SU-DHL-6 (cell line): ENCODE measurements around the gene CYP11A1.

Source experiments
- H2AFZ ChIP-seq: fragments of 200-600 bp; sonication (generic); 2 replicates; pipeline ENCODE4 v1.6.1; 2014; ENCODE audit warnings: low read depth, mild to moderate bottlenecking, moderate library complexity, mixed read lengths, antibody characterized with exemption, low read length; ENCODE audit not compliant: severe bottlenecking
- H3F3A ChIP-seq: fragments of 200-600 bp; shearing (Covaris generic); 2 replicates; pipeline ENCODE4 v1.6.0; 2016; ENCODE audit warnings: antibody characterized with exemption, mild to moderate bottlenecking; ENCODE audit not compliant: insufficient read depth
- H3K27ac ChIP-seq: fragments of 200-600 bp; sonication (generic); 2 replicates; pipeline ENCODE4 v1.5.1; 2016; ENCODE audit warnings: low read depth, mild to moderate bottlenecking, low read length, moderate library complexity, mixed read lengths
- H3K27me3 ChIP-seq: fragments of 200-600 bp; sonication (generic), shearing (Covaris generic); 2 replicates; pipeline ENCODE4 v1.6.0; 2014; ENCODE audit warnings: mild to moderate bottlenecking, low read length
- H3K36me3 ChIP-seq: fragments of 200-600 bp; sonication (generic); 2 replicates; pipeline ENCODE4 v1.6.1; 2014; ENCODE audit warnings: mild to moderate bottlenecking, low read length, mixed read lengths
- H3K4me2 ChIP-seq: fragments of 300-600, 200-600 bp; shearing (Covaris generic), sonication (generic); 2 replicates; pipeline ENCODE4 v1.6.0; 2014; ENCODE audit warnings: low read length, low read depth, mild to moderate bottlenecking; ENCODE audit not compliant: poor library complexity, severe bottlenecking
- H3K4me3 ChIP-seq: fragments of 200-600 bp; sonication (generic); 2 replicates; pipeline ENCODE4 v1.5.1; 2014; ENCODE audit warnings: antibody characterized with exemption, low read length, mild to moderate bottlenecking, mixed read lengths; ENCODE audit not compliant: insufficient read depth, poor library complexity, severe bottlenecking
- H3K79me2 ChIP-seq: fragments of 200-600 bp; sonication (generic); 2 replicates; pipeline ENCODE4 v1.6.1; 2014; ENCODE audit warnings: mild to moderate bottlenecking, low read length, moderate library complexity; ENCODE audit not compliant: insufficient read depth
- H3K9ac ChIP-seq: fragments of 200-600 bp; sonication (generic); 2 replicates; pipeline ENCODE4 v1.7.0; 2014; ENCODE audit warnings: mild to moderate bottlenecking, low read length
- H3K9me2 ChIP-seq: fragments of 200-600 bp; sonication (generic); replicated peaks from 2 replicates; pipeline ENCODE4 v1.6.1; 2014; ENCODE audit warnings: low read length; ENCODE audit not compliant: insufficient read depth
- H3K9me3 ChIP-seq: fragments of 200-600 bp; sonication (generic); 2 replicates; pipeline ENCODE4 v1.6.1; 2014; ENCODE audit warnings: low read length, mixed read lengths; ENCODE audit not compliant: insufficient read depth
- H4K20me1 ChIP-seq: fragments of 200-600 bp; sonication (generic); 2 replicates; pipeline ENCODE4 v1.6.1; 2014; ENCODE audit warnings: low read depth, mild to moderate bottlenecking, antibody characterized with exemption, low read length, moderate library complexity, mixed read lengths
- EZH2phosphoT487 ChIP-seq: fragments of 200-600 bp; sonication (generic), shearing (Covaris generic); conservative IDR thresholded peaks from 2 replicates; pipeline ENCODE4 v1.6.1; 2018; ENCODE audit warnings: mild to moderate bottlenecking, antibody characterized with exemption, low read length, moderate library complexity, mixed read lengths
- TF ChIP-seq, protein P1 (sequence below): fragments of 200-600 bp; sonication (generic); IDR thresholded peaks from one replicate; pipeline ENCODE4 v1.5.1; 2017; ENCODE audit warnings: antibody characterized with exemption, mild to moderate bottlenecking, low read length, moderate library complexity; ENCODE audit not compliant: insufficient read depth, poor library complexity, severe bottlenecking

CYP11A1 gene

DNA sequence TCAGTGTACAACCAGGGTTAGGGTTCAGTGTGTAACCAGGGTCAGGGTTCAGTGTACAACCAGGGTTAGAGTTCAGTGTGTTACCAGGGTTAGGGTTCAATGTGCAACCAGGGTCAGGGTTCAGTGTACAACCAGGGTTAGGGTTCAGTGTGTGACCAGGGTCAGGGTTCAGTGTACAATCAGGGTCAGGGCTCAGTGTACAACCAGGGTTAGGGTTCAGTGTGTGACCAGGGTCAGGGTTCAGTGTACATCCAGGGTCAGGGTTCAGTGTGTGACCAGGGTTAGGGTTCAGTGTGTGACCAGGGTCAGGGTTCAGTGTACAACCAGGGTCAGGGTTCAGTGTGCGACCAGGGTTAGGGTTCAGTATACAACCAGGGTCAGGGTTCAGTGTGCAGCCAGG is 33.3 kb downstream of the CYP11A1 start:
- Histone ChIP-seq H3F3A (no peaks in the 10 kb centered on the region), H3K27ac (no peak overlapping the region), H3K36me3 (no peaks in the 10 kb centered on the region), H2AFZ (no peak overlapping the region), H3K27me3 (no peaks in the 10 kb centered on the region), H4K20me1 (no peaks in the 10 kb centered on the region), H3K9me3 (no peaks in the 10 kb centered on the region), H3K9ac (no peak overlapping the region), H3K79me2 (no peaks in the 10 kb centered on the region), H3K4me2 (no peak overlapping the region), H3K9me2 (no peaks in the 10 kb centered on the region), H3K4me3 (no peak overlapping the region)
- TF ChIP-seq, protein P1, sequence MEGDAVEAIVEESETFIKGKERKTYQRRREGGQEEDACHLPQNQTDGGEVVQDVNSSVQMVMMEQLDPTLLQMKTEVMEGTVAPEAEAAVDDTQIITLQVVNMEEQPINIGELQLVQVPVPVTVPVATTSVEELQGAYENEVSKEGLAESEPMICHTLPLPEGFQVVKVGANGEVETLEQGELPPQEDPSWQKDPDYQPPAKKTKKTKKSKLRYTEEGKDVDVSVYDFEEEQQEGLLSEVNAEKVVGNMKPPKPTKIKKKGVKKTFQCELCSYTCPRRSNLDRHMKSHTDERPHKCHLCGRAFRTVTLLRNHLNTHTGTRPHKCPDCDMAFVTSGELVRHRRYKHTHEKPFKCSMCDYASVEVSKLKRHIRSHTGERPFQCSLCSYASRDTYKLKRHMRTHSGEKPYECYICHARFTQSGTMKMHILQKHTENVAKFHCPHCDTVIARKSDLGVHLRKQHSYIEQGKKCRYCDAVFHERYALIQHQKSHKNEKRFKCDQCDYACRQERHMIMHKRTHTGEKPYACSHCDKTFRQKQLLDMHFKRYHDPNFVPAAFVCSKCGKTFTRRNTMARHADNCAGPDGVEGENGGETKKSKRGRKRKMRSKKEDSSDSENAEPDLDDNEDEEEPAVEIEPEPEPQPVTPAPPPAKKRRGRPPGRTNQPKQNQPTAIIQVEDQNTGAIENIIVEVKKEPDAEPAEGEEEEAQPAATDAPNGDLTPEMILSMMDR: no peak
- no peak for TF ChIP-seq EZH2phosphoT487

DNA sequence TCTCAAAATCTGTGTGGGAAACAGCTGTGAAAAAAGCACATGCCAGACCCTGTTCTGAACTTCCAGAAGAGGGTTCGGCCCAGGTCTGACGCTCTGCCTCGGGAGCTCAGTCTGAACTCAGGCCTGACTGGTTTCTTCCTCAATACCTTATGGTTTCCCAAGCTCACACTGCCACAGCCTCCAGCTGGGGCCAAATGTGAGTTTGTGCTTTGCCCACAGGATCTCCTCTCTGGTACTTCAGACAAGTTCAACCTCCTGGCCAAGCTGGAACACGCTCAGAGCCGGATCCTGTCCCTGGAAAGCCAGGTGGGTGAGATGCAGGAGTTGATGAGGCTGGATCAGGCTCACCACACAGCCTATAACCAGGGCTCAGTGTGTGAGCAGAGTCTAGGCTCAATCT is 33.8 kb downstream of the CYP11A1 start:
- TF ChIP-seq, protein P1: no peak
- TF ChIP-seq EZH2phosphoT487: no peak
- Histone ChIP-seq H3K4me3 (no peak overlapping the region), H3K79me2 (no peaks in the 10 kb centered on the region), H3K27me3 (no peaks in the 10 kb centered on the region), H3F3A (no peaks in the 10 kb centered on the region), H3K9me2 (no peaks in the 10 kb centered on the region), H3K27ac (no peak overlapping the region), H3K9me3 (no peaks in the 10 kb centered on the region), H3K4me2 (no peak overlapping the region), H3K9ac (no peak overlapping the region), H3K36me3 (no peaks in the 10 kb centered on the region), H2AFZ (no peak overlapping the region), H4K20me1 (no peaks in the 10 kb centered on the region)

DNA sequence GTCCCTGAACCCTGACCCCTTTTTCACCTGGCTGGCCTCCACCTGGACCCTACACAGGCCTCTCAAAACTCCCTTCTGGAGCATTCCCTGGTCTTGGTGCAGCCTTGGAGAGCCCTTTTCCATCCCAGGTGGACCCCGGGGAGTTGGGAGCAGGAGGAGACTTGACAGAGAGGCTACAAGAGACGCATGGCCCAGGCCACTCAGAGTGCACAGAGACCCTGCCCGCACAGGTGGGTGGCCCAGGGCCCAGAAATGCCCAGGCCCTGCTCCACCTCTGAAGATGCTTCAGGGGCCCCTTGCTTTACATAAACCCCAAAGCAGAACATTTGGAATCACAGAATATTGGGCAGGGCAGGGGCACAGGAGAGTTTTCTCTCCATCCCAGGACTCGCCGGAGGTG is 34.4 kb downstream of the CYP11A1 start:
- no peak overlapping the region for H2AFZ ChIP-seq
- no peaks in the 10 kb centered on the region for H3K9me2 ChIP-seq
- no peaks in the 10 kb centered on the region for H3K9me3 ChIP-seq
- H3K27ac ChIP-seq: no peak overlapping the region
- H3K27me3 ChIP-seq: no peaks in the 10 kb centered on the region
- no peaks in the 10 kb centered on the region for H3K36me3 ChIP-seq
- no peaks in the 10 kb centered on the region for H4K20me1 ChIP-seq
- no peaks in the 10 kb centered on the region for H3F3A ChIP-seq
- no peak overlapping the region for H3K4me2 ChIP-seq
- TF ChIP-seq, protein P1: no peak
- no peak for TF ChIP-seq EZH2phosphoT487
- no peak overlapping the region for H3K4me3 ChIP-seq
- H3K9ac ChIP-seq: no peak overlapping the region
- no peaks in the 10 kb centered on the region for H3K79me2 ChIP-seq

DNA sequence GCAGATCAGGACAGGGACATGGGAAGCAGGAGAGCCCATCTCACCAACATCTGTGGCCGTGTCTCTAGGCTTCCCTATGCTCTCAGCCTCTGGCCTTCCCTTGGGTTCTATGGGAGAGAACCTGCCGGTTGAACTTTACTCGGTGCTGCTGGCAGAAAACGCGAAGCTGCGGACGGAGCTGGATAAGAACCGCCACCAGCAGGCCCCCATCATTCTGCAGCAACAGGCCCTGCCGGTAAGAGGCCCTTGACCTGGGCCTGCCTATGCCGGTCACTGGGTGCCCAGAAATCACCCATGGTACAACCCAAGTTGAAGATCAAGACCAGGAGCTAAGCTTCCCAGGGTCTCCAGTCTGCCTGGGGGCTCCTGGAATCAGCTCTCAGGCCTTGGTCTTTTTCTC is 34.8 kb downstream of the CYP11A1 start:
- Histone ChIP-seq H4K20me1 (no peaks in the 10 kb centered on the region), H3K36me3 (no peaks in the 10 kb centered on the region), H3K9me3 (no peaks in the 10 kb centered on the region), H3K27ac (no peak overlapping the region), H3K9ac (no peak overlapping the region), H3K27me3 (no peaks in the 10 kb centered on the region), H3K79me2 (no peaks in the 10 kb centered on the region), H3K4me2 (no peak overlapping the region), H2AFZ (no peak overlapping the region), H3F3A (no peaks in the 10 kb centered on the region), H3K9me2 (no peaks in the 10 kb centered on the region), H3K4me3 (no peak overlapping the region)
- TF ChIP-seq EZH2phosphoT487: no peak
- TF ChIP-seq, protein P1: no peak
